Neutrophil (primary cell): ENCODE measurements around the gene ZNHIT3.

Experiments
- H3K27ac ChIP-seq: fragments of 200-600 bp; sonication (generic); 2 replicates; pipeline ENCODE4 v1.5.1; 2016; ENCODE audit warnings: mild to moderate bottlenecking, moderate library complexity
- H3K27me3 ChIP-seq: fragments of 200-600 bp; sonication (generic); 2 replicates; pipeline ENCODE4 v1.6.0; 2016; ENCODE audit warnings: mild to moderate bottlenecking
- H3K36me3 ChIP-seq: fragments of 200-600 bp; sonication (generic); 2 replicates; pipeline ENCODE4 v1.5.1; 2017
- H3K4me1 ChIP-seq, 2 experiments: fragments of 200-600 bp in 1 of 2; sonication (generic) in 1 of 2; 1 replicate in 1 of 2; 2 replicates in 1 of 2; pipeline versions ENCODE4 v1.5.1 to v1.6.1; 2013 to 2016; ENCODE audit warnings: low read depth in 1 of 2, low read length in 1 of 2, mild to moderate bottlenecking in 1 of 2, moderate library complexity in 1 of 2; ENCODE audit not compliant: control insufficient read depth in 1 of 2, insufficient read depth in 1 of 2
- H3K4me3 ChIP-seq, 2 experiments: fragments of 200-600 bp in 1 of 2; sonication (generic) in 1 of 2; 1 replicate in 1 of 2; 2 replicates in 1 of 2; pipeline ENCODE4 v1.5.1; 2013 to 2016; ENCODE audit warnings: low read depth in 1 of 2, low read length in 1 of 2, mild to moderate bottlenecking in 1 of 2, moderate library complexity in 1 of 2
- H3K9me3 ChIP-seq: fragments of 200-600 bp; sonication (generic); 2 replicates; pipeline ENCODE4 v1.5.1; 2016
- TF ChIP-seq, protein P1 (sequence below): fragments of 200-600 bp; sonication (generic); IDR thresholded peaks from 2 replicates; pipeline ENCODE4 v1.5.1; 2016; ENCODE audit warnings: antibody characterized with exemption

The ZNHIT3 gene

GRCh38 chr17:36468903-36469635 is 17.4 kb upstream of the ZNHIT3 start:
- Histone ChIP-seq H3K36me3 (no peaks in the 10 kb centered on the region), H3K27me3 (peaks cover 99% of the 10 kb centered on the region), H3K4me1 (no peaks in the 10 kb centered on the region), H3K4me3 (no peak overlapping the region), H3K9me3 (no peaks in the 10 kb centered on the region), H3K27ac (no peak overlapping the region)
- TF ChIP-seq, protein P1, sequence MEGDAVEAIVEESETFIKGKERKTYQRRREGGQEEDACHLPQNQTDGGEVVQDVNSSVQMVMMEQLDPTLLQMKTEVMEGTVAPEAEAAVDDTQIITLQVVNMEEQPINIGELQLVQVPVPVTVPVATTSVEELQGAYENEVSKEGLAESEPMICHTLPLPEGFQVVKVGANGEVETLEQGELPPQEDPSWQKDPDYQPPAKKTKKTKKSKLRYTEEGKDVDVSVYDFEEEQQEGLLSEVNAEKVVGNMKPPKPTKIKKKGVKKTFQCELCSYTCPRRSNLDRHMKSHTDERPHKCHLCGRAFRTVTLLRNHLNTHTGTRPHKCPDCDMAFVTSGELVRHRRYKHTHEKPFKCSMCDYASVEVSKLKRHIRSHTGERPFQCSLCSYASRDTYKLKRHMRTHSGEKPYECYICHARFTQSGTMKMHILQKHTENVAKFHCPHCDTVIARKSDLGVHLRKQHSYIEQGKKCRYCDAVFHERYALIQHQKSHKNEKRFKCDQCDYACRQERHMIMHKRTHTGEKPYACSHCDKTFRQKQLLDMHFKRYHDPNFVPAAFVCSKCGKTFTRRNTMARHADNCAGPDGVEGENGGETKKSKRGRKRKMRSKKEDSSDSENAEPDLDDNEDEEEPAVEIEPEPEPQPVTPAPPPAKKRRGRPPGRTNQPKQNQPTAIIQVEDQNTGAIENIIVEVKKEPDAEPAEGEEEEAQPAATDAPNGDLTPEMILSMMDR, result no peak

DNA sequence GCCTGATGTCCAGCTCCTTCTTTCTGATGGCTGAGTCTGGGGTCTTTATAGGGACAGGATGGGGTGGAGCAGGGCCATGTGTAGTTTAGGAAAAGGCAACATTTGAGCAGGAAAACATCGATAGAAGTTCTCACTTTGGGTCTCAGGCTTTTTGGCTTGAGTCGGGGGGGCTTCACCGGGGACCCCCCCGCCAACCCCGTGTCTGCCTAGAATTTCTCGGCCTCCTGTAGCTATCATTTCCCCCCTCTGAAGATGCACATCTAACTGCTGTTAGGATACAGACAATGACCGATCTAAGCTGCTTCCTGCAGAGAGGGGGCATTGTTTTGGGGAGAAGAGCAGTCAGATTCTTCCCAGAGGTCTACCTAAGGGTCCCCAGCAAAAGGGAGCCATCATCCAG is 16.7 kb upstream of the ZNHIT3 start:
- Histone ChIP-seq H3K27ac (no peak overlapping the region), H3K36me3 (no peaks in the 10 kb centered on the region), H3K4me3 (no peak overlapping the region), H3K27me3 (peaks cover 99% of the 10 kb centered on the region), H3K9me3 (no peaks in the 10 kb centered on the region), H3K4me1 (no peaks in the 10 kb centered on the region)
- TF ChIP-seq, protein P1, result no peak

- peaks cover 99% of the 10 kb centered on the region for H3K27me3 ChIP-seq
- no peaks in the 10 kb centered on the region for H3K36me3 ChIP-seq
- H3K4me1 ChIP-seq, result no peaks in the 10 kb centered on the region
- TF ChIP-seq, protein P1, result no peak
- no peak overlapping the region for H3K27ac ChIP-seq
- H3K9me3 ChIP-seq, result no peaks in the 10 kb centered on the region
- H3K4me3 ChIP-seq, result no peak overlapping the region
Observed at GRCh38 chr17:36470499-36470898, 16.0 kb upstream of the ZNHIT3 start.

GRCh38 chr17:36474571-36474970 is 11.9 kb upstream of the ZNHIT3 start:
- TF ChIP-seq, protein P1, result no peak
- H3K9me3 ChIP-seq, result no peaks in the 10 kb centered on the region
- H3K36me3 ChIP-seq, result no peaks in the 10 kb centered on the region
- H3K27me3 ChIP-seq, result peaks cover 95% of the 10 kb centered on the region
- no peaks in the 10 kb centered on the region for H3K4me1 ChIP-seq
- no peak overlapping the region for H3K4me3 ChIP-seq
- no peak overlapping the region for H3K27ac ChIP-seq

GRCh38 chr17:36475346-36475970 is 11.0 kb upstream of the ZNHIT3 start:
- Histone ChIP-seq H3K9me3 (no peaks in the 10 kb centered on the region), H3K27ac (no peak overlapping the region), H3K4me3 (no peak overlapping the region), H3K4me1 (no peaks in the 10 kb centered on the region), H3K27me3 (peaks cover 94% of the 10 kb centered on the region), H3K36me3 (no peaks in the 10 kb centered on the region)
- TF ChIP-seq, protein P1, result no peak
